GM18519 (cell line): Measurements from ENCODE around the gene SLC16A8.

Source experiments
- ATAC-seq: cut with Tn5 transposase; IDR thresholded peaks from one replicate; pipeline ENCODE4 v1.9.1; 2021; ENCODE audit warnings: mild to moderate bottlenecking, moderate library complexity; ENCODE audit not compliant: unreplicated experiment, low FRiP score

The SLC16A8 gene

DNA sequence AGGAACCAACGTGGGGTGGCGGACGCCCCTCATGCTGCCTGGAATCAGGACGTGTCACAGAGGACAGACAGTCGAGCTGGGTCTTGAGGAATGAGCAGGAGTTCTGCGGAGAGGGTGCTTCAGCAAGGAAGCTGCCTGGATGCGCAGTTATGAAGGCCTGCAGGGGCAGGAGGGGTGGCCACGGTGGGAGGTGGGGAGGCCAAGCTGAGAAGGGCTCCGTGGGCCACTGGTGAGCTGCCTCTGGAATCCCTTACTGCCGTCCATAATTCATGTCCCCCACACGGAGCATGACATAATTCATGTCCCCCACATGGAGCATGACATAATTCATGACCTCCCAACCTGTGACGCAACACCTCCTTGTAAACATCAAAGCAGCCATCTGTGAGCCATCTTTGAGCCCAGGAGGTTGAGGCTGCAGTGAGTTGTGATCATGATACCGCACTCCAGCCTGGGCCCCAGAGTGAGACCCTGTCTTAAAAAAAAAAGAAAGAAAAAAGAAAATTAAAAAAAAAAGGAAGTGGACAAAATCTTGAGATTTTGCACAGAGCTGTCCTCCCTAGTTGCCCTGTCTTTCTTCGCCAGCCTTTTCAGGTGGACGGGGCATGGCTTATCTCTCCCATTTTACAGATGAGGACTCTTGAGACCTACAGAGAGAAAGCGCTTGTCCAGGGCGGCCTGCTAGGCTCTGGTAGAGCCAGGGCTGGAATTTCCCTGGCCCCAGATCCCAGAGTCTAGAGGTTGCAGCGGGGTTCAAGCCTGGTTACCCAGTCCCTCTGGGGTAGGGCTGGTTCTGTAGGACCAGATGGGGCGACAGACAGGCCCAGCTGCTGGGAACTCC is 51.1 kb downstream of the SLC16A8 start:
- ATAC-seq, result no peak

DNA sequence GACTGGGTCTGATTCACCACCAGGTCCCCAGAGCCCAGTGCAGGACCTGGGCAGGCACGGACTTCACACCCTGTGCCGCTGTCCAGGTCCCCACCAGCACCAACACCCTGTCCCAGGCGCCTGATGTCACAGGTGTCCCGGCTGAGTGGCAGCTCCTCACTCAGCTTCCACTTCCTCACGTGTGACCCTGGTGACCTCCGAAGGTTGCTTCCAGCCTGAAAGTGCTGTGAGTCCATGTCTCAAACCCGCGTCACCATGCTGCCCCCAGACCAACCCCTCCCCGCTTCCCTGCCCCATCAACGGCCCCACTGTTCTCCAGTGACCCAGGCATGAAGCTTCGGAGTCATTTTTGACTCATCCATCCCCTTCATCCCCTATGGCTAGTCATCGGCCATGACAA is 52.5 kb downstream of the SLC16A8 start:
- no peak for ATAC-seq

DNA sequence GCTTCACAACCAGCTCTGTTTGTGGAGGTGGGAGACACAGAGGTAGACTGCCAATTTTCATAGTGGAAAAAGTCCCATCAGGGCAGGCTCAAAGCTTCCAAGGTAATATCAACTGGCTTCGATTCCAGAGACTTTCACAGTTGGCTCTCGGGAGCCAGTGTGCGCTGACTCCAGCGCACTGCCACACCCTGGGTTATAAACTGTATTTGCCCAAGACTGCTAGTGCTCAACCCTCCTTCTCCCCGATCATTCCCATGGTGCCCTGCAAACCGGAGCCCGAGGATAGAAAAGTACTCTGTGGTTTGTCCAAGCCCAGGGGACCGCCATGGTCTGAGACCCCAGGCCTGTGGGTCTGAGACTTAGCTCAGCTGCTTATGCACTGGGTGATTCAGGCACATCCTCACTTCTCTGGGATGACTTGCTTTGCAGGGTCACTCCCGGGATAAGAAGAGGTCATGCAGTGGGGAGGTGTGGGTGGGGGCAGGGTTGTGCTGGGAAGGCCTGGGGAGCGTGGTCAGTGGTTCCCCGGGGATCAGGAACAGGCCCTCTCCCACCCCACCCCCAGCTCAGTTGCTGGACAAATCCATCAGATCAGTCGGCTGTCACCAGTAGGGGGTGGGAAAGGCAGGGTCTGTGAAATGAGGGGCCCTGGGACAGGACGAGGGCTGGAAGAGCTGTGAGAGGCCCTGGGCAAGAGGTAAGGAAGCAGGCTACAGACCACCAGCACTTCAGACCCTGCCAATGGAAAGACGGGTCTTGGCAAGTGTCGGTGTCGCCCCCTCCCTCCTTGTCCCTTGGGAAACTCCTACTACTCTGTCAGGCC is 53.5 kb downstream of the SLC16A8 start:
- ATAC-seq, result no peak

DNA sequence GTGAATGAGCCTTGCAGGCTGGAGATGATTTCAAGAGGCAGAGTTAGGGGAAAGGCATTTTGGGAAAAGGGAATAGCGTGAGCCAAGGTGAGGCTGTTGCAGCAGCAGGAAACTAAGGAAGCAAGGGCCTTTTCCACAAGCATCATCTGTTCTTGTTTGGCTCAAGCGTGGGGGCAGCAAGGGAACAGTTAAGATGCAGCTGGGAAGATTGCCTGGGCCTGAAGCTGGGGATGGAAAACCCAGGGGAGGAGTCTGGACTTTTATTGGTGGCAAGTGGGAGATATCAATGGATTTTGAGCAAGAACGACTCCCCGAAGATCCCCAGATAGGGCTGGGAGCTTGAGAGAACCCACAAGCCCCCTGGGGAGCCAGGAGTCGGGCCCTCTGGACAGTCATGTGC is 54.1 kb downstream of the SLC16A8 start:
- ATAC-seq, result no peak

DNA sequence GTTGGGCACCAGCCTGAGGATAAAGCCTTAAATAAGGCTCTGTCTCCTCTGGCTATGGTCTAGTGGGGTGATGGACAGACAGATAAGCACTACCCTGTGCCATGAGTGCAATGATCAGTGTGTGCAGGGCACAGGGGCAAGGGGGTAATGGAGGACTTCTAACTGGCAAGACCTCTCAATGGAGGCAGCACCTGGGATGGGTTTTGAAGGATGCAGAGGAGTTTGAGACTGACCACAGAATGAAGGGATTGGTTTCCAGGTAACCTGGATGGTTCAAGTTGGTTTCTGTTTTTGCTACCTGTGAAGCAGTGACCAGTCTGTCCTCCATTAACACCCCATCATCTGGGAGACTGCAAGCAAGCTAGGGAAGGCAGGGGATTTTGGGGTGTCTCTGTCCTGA is 54.6 kb downstream of the SLC16A8 start:
- no peak for ATAC-seq

DNA sequence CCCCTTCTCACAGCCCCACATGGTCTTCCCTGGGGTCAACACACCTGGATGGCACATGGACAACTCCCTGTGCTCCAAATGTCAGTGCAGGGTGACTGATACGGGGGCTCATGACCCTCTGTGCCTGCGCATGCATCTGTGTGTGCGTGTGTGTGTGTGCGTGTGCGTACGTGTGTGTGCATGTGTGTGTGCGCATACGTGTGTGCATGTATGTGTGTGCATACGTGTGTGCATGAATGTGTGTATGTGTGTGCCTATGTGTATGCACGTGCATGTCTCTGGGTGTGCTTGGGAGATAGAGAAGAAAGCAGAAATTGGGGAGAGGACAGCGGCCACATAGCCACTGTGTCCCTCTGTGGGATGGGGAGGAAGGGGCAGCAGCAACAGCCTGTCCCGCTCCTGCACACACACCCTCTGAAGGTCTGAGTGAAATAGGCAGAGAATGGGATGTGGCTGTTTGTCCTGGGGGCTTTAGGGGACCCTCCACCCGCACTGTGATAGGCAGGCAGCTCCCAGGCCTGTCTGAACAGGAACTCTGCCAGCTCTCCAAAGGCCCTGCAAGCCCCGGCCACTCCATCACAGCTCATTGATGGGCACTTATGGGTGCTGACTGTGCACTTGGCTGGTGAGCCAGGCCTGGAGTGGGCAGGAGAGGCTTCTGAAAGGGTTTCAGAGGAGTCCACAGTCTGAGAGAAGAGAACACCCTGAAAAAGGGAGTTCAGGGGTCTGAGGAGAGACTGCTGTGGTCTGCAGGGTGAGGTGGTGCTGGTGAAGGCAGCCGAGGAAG is 55.4 kb downstream of the SLC16A8 start:
- no peak for ATAC-seq
